ENCODE results near the gene SEC61A2. TPM values are rescaled to one million over a fixed set of nuclear protein-coding genes. Genes with fewer than 3 reads are reported as not detected.
"Not testable (repeated sequence)": the region's sequence is repeated elsewhere in the genome, so short reads cannot be mapped to it uniquely, and the experiment has no call there.

Gene SEC61A2
- total RNA-seq, 6 experiments from 2014 or later = 3.6 to 7.5 (median 6.5) TPM

DNA sequence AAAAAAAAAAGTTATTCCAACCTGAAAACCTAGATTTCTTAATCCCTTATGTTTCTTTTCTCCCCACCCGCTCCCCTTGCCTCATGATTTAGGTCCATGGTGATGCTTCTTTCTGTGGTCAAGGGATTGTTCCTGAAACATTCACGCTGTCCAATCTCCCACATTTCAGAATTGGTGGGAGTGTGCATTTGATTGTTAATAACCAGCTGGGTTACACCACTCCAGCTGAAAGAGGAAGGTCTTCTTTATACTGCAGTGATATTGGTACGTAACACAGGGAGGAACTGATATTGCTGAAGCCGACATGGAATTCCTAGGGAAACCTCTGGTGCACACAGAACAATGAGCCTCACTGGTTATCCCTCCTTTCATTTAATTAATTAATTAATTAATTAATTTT is 38.1 kb upstream of the SEC61A2 start:
- TF ChIP-seq, protein P1, sequence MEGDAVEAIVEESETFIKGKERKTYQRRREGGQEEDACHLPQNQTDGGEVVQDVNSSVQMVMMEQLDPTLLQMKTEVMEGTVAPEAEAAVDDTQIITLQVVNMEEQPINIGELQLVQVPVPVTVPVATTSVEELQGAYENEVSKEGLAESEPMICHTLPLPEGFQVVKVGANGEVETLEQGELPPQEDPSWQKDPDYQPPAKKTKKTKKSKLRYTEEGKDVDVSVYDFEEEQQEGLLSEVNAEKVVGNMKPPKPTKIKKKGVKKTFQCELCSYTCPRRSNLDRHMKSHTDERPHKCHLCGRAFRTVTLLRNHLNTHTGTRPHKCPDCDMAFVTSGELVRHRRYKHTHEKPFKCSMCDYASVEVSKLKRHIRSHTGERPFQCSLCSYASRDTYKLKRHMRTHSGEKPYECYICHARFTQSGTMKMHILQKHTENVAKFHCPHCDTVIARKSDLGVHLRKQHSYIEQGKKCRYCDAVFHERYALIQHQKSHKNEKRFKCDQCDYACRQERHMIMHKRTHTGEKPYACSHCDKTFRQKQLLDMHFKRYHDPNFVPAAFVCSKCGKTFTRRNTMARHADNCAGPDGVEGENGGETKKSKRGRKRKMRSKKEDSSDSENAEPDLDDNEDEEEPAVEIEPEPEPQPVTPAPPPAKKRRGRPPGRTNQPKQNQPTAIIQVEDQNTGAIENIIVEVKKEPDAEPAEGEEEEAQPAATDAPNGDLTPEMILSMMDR (IDR thresholded peaks at IDR 0.05) = no peak
- no peak for TF ChIP-seq POLR2A (IDR thresholded peaks at IDR 0.05)
- WGBS (ENCODE audit: insufficient coverage, low coverage, low lambda C conversion rate, missing lambda C conversion rate) = 87% methylated on average over 4 of the region's 4 CpGs
- Histone ChIP-seq H3K4me3 (no peak overlapping the region), H3K4me1 (no peaks in the 10 kb centered on the region), H3K27ac (no peak overlapping the region), H3K9me3 (no peaks in the 10 kb centered on the region), H3K36me3 (peaks cover 0 to 85% (median 25%) of the 10 kb centered on the region in 4 donors), H3K27me3 (no peaks in the 10 kb centered on the region)
- ATAC-seq (no peak), DNase-seq (no peak)
- intact Hi-C loops (cut with DNase I) = no loop called here

DNA sequence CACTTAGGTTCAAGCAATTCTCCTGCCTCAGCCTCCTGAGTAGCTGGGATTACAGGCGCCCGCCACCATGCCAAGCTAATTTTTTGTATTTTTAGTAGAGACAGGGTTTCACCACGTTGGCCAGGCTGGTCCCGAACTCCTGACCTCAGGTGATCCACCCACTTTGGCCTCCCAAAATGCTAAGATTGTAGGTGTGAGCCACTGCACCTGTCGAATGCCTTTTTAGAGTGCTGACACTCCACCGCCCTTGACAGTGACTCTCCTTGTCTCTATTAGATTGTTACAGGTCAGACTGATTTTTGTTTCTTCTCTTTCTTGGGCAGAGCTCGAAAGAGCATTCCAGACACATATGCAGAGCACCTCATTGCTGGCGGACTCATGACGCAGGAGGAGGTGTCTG is 32.1 kb upstream of the SEC61A2 start:
- 81% methylated on average over 9 of the region's 9 CpGs for WGBS (ENCODE audit: insufficient coverage, low coverage, low lambda C conversion rate, missing lambda C conversion rate)
- H3K4me1 ChIP-seq; H3K27ac ChIP-seq; H3K9me3 ChIP-seq; DNase-seq; H3K27me3 ChIP-seq; H3K4me3 ChIP-seq; intact Hi-C loops (cut with DNase I); ATAC-seq: not testable (repeated sequence)
- peaks cover 0 to 92% (median 38%) of the 10 kb centered on the region in 4 donors for H3K36me3 ChIP-seq

DNA sequence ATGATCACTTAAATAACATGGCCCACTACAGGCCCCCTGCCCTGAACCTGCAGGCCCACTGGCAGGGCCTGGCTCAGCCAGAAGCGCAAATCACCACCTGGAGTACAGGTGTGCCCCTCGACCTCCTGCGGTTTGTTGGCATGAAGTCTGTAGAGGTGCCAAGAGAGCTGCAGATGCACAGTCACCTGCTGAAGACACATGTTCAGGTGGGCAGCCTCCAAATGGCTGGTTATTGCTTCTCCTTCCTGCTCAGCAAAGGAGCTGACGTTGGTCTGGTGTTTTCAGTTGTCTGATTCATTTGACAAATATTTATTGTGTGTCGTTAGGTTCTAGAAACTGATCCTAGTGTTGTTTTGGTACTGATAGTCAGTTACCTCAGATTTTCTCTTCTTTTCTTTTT is 31.7 kb upstream of the SEC61A2 start:
- ATAC-seq (peak in 2 of 4 donors; percentile 7 to 80), DNase-seq (no peak)
- no peak overlapping the region for H3K27ac ChIP-seq
- H3K4me1 ChIP-seq = no peaks in the 10 kb centered on the region
- H3K27me3 ChIP-seq = no peaks in the 10 kb centered on the region
- H3K9me3 ChIP-seq = no peaks in the 10 kb centered on the region
- intact Hi-C loops (cut with DNase I) = no loop called here
- H3K4me3 ChIP-seq = no peak overlapping the region
- WGBS (ENCODE audit: insufficient coverage, low coverage, low lambda C conversion rate, missing lambda C conversion rate) = 72% methylated on average over 3 of the region's 5 CpGs
- TF ChIP-seq, protein P1 (IDR thresholded peaks at IDR 0.05) = no peak
- no peak for TF ChIP-seq POLR2A (IDR thresholded peaks at IDR 0.05)
- H3K36me3 ChIP-seq = peaks cover 0 to 93% (median 37%) of the 10 kb centered on the region in 4 donors

GRCh38 chr10:12098966-12099365 is 30.5 kb upstream of the SEC61A2 start:
- Histone ChIP-seq H3K4me1 (no peaks in the 10 kb centered on the region), H3K4me3 (no peak overlapping the region), H3K9me3 (no peaks in the 10 kb centered on the region), H3K36me3 (peaks cover 0 to 92% (median 32%) of the 10 kb centered on the region in 4 donors), H3K27me3 (no peaks in the 10 kb centered on the region), H3K27ac (no peak overlapping the region)
- intact Hi-C loops (cut with DNase I) = no loop called here
- TF ChIP-seq, protein P1 (IDR thresholded peaks at IDR 0.05) = no peak
- no peak for TF ChIP-seq POLR2A (IDR thresholded peaks at IDR 0.05)
- 94% methylated on average over 4 of the region's 4 CpGs for WGBS (ENCODE audit: insufficient coverage, low coverage, low lambda C conversion rate, missing lambda C conversion rate)
- no peak for DNase-seq
- ATAC-seq = no peak

DNA sequence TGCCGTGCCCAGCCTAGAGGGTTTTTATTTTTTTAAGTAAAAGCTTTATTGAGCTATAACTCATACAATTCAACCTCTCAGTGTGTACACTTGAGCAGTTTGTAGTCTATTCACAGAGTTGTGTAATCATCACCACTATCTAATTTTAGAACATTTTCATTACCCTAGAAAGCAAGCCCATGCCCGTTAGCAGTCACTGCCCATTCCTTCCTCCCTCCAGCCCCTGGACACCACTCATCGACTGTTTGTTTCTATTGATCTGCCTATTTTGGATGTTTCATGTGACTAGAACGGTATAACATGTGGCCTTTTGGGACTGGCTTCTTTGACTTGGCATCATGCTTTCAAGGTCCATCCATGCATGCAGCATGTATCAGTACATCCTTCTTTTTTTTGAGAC is 25.7 kb upstream of the SEC61A2 start:
- H3K4me3 ChIP-seq = no peak overlapping the region
- TF ChIP-seq, protein P1 (IDR thresholded peaks at IDR 0.05) = no peak
- no peak for TF ChIP-seq POLR2A (IDR thresholded peaks at IDR 0.05)
- DNase-seq (no peak), ATAC-seq (peak in 2 of 4 donors; percentile 19 to 56)
- no peak overlapping the region for H3K27ac ChIP-seq
- 36% methylated on average over 4 of the region's 4 CpGs for WGBS (ENCODE audit: insufficient coverage, low coverage, low lambda C conversion rate, missing lambda C conversion rate)
- peaks cover 0 to 93% (median 39%) of the 10 kb centered on the region in 4 donors for H3K36me3 ChIP-seq
- H3K4me1 ChIP-seq = no peaks in the 10 kb centered on the region
- intact Hi-C loops (cut with DNase I) = no loop called here
- no peaks in the 10 kb centered on the region for H3K9me3 ChIP-seq
- H3K27me3 ChIP-seq = no peaks in the 10 kb centered on the region

All from right lobe of liver (tissue), 6 donors.